GM21528 (cell line): ENCODE data around the gene SERGEF.

ENCODE experiments used
- ATAC-seq: cut with Tn5 transposase; IDR thresholded peaks from one replicate; pipeline ENCODE4 v1.9.1; 2021; ENCODE audit warnings: mild to moderate bottlenecking, moderate library complexity; ENCODE audit not compliant: unreplicated experiment, low FRiP score

Gene SERGEF

GRCh38 chr11:17793642-17794170 lies 219.1 kb downstream of the SERGEF start:
- ATAC-seq: no peak

GRCh38 chr11:17792161-17792560 lies 220.7 kb downstream of the SERGEF start:
- no peak for ATAC-seq

DNA sequence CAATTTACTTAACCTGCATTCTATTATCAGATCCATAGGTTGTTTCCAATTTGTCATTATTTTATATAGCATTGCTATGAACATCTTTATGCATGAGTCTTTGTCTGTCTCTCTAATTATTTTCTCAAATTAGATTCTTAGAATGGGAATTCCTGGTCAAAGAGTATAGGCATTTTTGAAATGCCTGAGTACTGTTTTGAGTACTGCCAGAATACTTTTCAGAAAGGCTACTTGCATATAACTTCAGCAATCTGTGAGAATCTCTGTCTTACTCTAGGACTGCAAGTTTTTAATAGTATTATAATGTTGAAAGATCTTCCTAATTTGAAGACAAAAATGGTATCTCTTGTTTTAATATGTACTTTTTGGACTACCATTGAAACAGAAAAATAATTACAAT lies 221.7 kb downstream of the SERGEF start:
- ATAC-seq: no peak

DNA sequence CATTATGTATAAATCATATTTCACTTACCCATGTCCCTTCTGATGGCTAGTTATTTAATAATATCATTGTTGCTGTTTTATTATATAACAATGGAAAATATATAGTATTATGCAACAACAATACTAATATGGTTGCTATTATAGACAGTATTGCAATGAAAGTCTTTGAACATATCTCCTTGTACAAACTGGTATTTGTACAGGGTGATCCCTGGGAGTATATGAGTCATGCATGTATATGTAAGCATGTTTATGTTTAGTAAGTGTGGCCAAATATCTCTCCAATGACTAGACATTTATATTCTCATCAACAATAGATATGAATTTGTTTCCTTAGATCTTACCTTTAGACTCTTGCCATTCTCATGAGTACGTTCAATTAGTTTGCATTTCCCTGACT lies 222.4 kb downstream of the SERGEF start:
- ATAC-seq: no peak

GRCh38 chr11:17788084-17788483 lies 224.8 kb downstream of the SERGEF start:
- ATAC-seq: no peak

- ATAC-seq: no peak
Measured at GRCh38 chr11:17786824-17787525, 225.9 kb downstream of the SERGEF start.

GRCh38 chr11:17783878-17784277 lies 229.0 kb downstream of the SERGEF start:
- ATAC-seq: no peak

GRCh38 chr11:17782603-17783337 lies 230.1 kb downstream of the SERGEF start:
- ATAC-seq: no peak

DNA sequence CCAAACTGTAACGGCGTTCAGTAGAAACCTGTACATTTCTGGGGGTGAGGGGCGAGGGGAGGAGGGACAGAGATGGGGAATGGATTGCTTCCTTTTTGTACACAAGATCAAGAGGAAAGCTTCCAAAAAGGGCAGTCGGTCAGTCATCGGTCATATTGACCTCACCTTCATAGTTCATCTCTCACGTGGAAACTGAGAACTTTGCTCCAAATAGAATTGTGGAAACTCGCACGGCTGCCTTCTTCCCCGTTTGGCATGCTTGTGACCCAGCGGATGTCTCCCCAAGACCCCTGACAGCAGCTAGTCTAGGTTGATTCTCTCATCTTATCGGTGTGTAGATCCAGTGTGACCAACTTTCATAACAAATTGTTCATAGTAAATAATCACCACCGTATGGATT lies 230.7 kb downstream of the SERGEF start:
- ATAC-seq: no peak

GRCh38 chr11:17781626-17782025 lies 231.2 kb downstream of the SERGEF start:
- ATAC-seq: no peak

GRCh38 chr11:17781221-17781620 lies 231.6 kb downstream of the SERGEF start:
- no peak for ATAC-seq

GRCh38 chr11:17780668-17781067 lies 232.2 kb downstream of the SERGEF start:
- ATAC-seq: no peak

GRCh38 chr11:17779861-17780594 lies 232.8 kb downstream of the SERGEF start:
- no peak for ATAC-seq

DNA sequence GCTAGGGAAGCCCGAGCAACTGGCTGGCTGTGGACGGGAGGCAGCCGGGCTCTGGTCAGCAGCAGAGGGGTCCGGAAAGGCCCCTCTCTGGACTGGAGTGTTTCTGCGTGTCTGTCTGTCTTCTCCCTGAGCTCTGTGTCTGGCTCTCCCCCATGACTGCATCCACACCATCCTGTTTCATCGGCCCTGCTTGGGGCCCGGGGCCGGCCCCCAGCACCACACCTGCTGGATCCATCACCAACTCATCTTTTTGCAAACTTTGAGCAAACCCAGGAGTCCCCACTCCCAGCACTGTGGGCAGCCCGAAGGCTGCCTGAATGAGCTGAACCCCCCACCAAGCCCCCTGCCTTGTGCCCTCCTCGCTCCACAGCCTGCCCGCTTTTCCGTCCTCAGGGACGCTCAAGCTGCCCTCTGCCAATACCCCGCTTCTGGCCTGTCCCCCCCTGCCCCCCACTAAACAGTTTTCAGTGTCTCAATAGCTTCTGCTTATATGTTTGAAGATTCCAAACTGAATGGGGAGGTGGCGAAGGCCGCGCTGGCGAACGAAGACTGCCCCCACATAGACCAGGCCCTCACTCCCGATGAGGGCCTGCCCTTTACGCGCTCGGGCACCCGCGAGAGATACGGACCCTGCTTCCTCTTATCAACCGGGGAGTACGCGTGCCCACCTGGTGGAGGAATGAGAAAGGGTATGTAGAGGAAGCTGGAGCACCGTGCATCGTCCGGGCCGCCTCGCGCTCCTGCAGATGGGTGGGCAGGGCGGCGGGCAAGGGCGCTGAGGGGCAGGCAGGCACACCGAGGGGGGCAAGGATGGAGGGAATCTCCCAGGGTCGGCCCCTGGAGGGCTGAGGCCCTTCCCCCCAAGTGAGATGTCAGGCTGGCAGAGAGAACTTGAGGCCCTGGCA lies 233.6 kb downstream of the SERGEF start:
- no peak for ATAC-seq

GRCh38 chr11:17778352-17778751 lies 234.5 kb downstream of the SERGEF start:
- ATAC-seq: no peak

- no peak for ATAC-seq
Measured at GRCh38 chr11:17777738-17778091, 235.1 kb downstream of the SERGEF start.

GRCh38 chr11:17777086-17777737 lies 235.6 kb downstream of the SERGEF start:
- no peak for ATAC-seq

- no peak for ATAC-seq
Measured at GRCh38 chr11:17776212-17776875, 236.5 kb downstream of the SERGEF start.

DNA sequence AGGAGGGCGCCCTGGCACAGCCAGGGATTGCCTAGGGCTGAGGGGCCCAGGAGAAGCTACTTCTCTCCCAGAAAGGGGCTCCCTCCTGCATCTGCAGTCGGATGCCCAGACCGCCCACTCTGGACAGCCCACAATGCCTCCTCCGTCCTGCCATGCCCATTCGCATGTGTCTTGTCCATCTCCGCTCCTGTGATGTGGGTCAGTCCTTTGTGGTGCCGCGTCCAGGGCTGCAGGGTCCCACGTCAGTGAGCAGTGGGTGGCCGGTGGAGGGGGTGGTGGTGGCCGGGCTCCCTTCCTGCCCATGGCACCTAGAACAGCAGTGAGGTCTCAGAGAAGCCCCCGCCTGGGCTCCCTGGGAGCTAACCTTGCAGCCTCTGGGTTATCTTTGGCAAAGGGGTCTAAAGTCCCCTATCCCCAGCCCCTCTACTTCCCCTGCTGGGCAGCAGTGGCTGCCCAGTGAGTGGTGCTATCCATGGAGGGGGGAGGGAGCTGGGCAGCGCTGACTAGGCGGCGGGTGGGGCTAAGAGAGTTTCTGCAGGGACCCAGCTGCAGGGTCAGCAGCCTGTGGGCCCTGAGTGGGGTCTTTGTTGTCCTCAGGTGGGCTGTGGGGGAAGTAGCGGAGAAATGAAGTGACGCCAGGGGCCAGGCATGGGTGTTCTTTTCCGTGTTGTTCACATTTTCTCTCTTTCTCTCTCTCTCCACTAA lies 237.2 kb downstream of the SERGEF start:
- no peak for ATAC-seq
